PC-3 (cell line): ENCODE data around the gene PLEKHH2. TPM values are rescaled to one million over a fixed set of nuclear protein-coding genes. Genes with fewer than 3 reads are reported as not detected.

Experiments used
- ATAC-seq: fragments of 200-7000 bp; cut with Tn5 transposase; 2 replicates; pipeline ENCODE4 v1.9.1; 2020; ENCODE audit warnings: mild to moderate bottlenecking, moderate library complexity
- BruUV-seq: library from RNA; stranded (reverse); fragments of 400-500 nt; replicated peaks from 2 replicates; lab custom pipeline; 2021; lab: Mats Ljungman, UMichigan
- CTCF ChIA-PET: fragments of 300-600 bp; sonication (Branson Sonifier 250); formaldehyde crosslinking; loops from one replicate; lab custom pipeline; 2022; ENCODE audit warnings: antibody characterized with exemption; lab: Charles Lee
- POLR2A ChIA-PET: fragments of 300-600 bp; sonication (Branson Sonifier 250); formaldehyde crosslinking; loops from one replicate; lab custom pipeline; 2022; ENCODE audit warnings: antibody characterized with exemption; ENCODE audit not compliant: unreplicated experiment; lab: Charles Lee
- DNase-seq: peaks from one replicate; pipeline ENCODE4 v3.0.0-alpha.2; 2015
- H2AFZ ChIP-seq: fragments of 300-600 bp; sonication (generic); 2 replicates; pipeline ENCODE4 v1.6.0; 2016; ENCODE audit warnings: antibody characterized with exemption, low read length
- H3F3A ChIP-seq: fragments of 300-600 bp; sonication (generic); one replicate; pipeline ENCODE4 v1.6.0; 2017; ENCODE audit warnings: antibody characterized with exemption, low read length, control low read depth, mild to moderate bottlenecking; ENCODE audit not compliant: unreplicated experiment
- H3K27ac ChIP-seq: fragments of 300-600 bp; sonication (generic); 2 replicates; pipeline ENCODE4 v1.5.1; 2016; ENCODE audit warnings: mild to moderate bottlenecking, low read length
- H3K27me3 ChIP-seq: fragments of 300-600 bp; sonication (generic); 2 replicates; pipeline ENCODE4 v1.6.1; 2016; ENCODE audit warnings: low read length, mixed read lengths
- H3K36me3 ChIP-seq: fragments of 300-600 bp; sonication (generic); 2 replicates; pipeline ENCODE4 v1.6.1; 2016; ENCODE audit warnings: low read depth, mixed run types, low read length, mixed read lengths
- H3K4me1 ChIP-seq: fragments of 300-600 bp; sonication (generic); 2 replicates; pipeline ENCODE4 v1.5.1; 2016; ENCODE audit warnings: low read length; ENCODE audit not compliant: insufficient read depth
- H3K4me2 ChIP-seq: fragments of 300-600 bp; sonication (generic); 2 replicates; pipeline ENCODE4 v1.6.0; 2016; ENCODE audit warnings: low read length
- H3K4me3 ChIP-seq: fragments of 300-600 bp; sonication (generic); 2 replicates; pipeline ENCODE4 v1.5.1; 2016; ENCODE audit warnings: mild to moderate bottlenecking, low read length, mixed read lengths
- H3K79me2 ChIP-seq: fragments of 300-600 bp; sonication (generic); 2 replicates; pipeline ENCODE4 v1.6.1; 2017; ENCODE audit warnings: low read length, mixed read lengths
- H3K9ac ChIP-seq: fragments of 300-600 bp; sonication (generic); 2 replicates; pipeline ENCODE4 v1.6.0; 2016; ENCODE audit warnings: mild to moderate bottlenecking, low read length
- H3K9me2 ChIP-seq: fragments of 300-600 bp; sonication (generic); replicated peaks from 2 replicates; pipeline ENCODE4 v1.6.1; 2016; ENCODE audit warnings: mixed run types, low read length, mixed read lengths
- H3K9me3 ChIP-seq: fragments of 300-600 bp; sonication (generic); 2 replicates; pipeline ENCODE4 v1.6.1; 2016; ENCODE audit warnings: low read length, mixed read lengths
- H4K20me1 ChIP-seq: fragments of 300-600 bp; sonication (generic); 2 replicates; pipeline ENCODE4 v1.6.1; 2016; ENCODE audit warnings: low read length, mixed read lengths
- CTCF ChIP-seq: fragments of 300-600 bp; sonication (generic); conservative IDR thresholded peaks from 2 replicates; pipeline ENCODE4 v1.5.1; 2017; ENCODE audit warnings: antibody characterized with exemption, low read depth, mild to moderate bottlenecking, low read length
- EZH2 ChIP-seq: fragments of 300-600 bp; sonication (generic); IDR thresholded peaks from one replicate; pipeline ENCODE4 v1.6.1; 2017; ENCODE audit warnings: antibody characterized with exemption, mild to moderate bottlenecking, low read length; ENCODE audit not compliant: unreplicated experiment
- EZH2phosphoT487 ChIP-seq: fragments of 300-600 bp; sonication (generic); IDR thresholded peaks from 2 replicates; pipeline ENCODE4 v1.6.1; 2018; ENCODE audit warnings: mild to moderate bottlenecking, antibody characterized with exemption, low read length, borderline replicate concordance
- intact Hi-C: fragments of 100-400 bp; cut with micrococcal nuclease; formaldehyde crosslinking; loops from 2 replicates; pipeline ENCODE4 v1.9.0; 2023
- total RNA-seq: library from RNA; depleted of rRNA; stranded (reverse); fragments of >200 nt; gene quantifications from 2 replicates; pipeline ENCODE4 v1.2.3, GENCODE V29; 2014

PLEKHH2 gene
- total RNA-seq, 1 experiment from 2014 or later = 1.9 TPM

- Histone ChIP-seq H3K9me2 (no peaks in the 10 kb centered on the region), H2AFZ (no peak overlapping the region), H3K27ac (no peak overlapping the region), H3K4me3 (no peak overlapping the region), H3K9me3 (no peaks in the 10 kb centered on the region), H3K9ac (no peak overlapping the region), H3K27me3 (no peaks in the 10 kb centered on the region), H3K79me2 (no peaks in the 10 kb centered on the region), H3F3A (no peaks in the 10 kb centered on the region), H4K20me1 (no peaks in the 10 kb centered on the region), H3K36me3 (no peaks in the 10 kb centered on the region), H3K4me1 (no peaks in the 10 kb centered on the region), H3K4me2 (no peak overlapping the region)
- ATAC-seq (peak; percentile 74), DNase-seq (peak; percentile 74)
- intact Hi-C loops = loop anchor here (1.0 to 5.0 kb wide), 2 partner anchors 750 to 782 kb away; no protein-coding TSS in a partner anchor
- ChIA-PET CTCF (no interaction called here), POLR2A (interaction anchor here (0.6 kb wide), 1 partner anchor 99 kb away, joined by 3 read pairs; no protein-coding TSS in a partner anchor)
- TF ChIP-seq CTCF (peak; percentile 84), EZH2phosphoT487 (no peak)
- BruUV-seq = no TSS peak
These were observed 27.7 kb upstream of the PLEKHH2 start for GRCh38 chr2:43609290-43609918.

GRCh38 chr2:43610361-43610760, 26.7 kb upstream of the PLEKHH2 start:
- no TSS peak for BruUV-seq
- no peak overlapping the region for H3K4me3 ChIP-seq
- H3K4me1 ChIP-seq = no peaks in the 10 kb centered on the region
- no peak for ATAC-seq
- H3K27me3 ChIP-seq = no peaks in the 10 kb centered on the region
- no peak overlapping the region for H3K4me2 ChIP-seq
- DNase-seq = no peak
- no peak for TF ChIP-seq EZH2phosphoT487
- TF ChIP-seq EZH2 = no peak
- TF ChIP-seq CTCF = no peak
- no peaks in the 10 kb centered on the region for H3F3A ChIP-seq
- intact Hi-C loops = loop anchor here (5.0 kb wide), 1 partner anchor 267 kb away; no protein-coding TSS in a partner anchor
- no peaks in the 10 kb centered on the region for H3K9me2 ChIP-seq
- ChIA-PET POLR2A (interaction anchor here (1.2 kb wide), 1 partner anchor 25 kb away, joined by 4 read pairs; no protein-coding TSS in a partner anchor), CTCF (interaction anchor here (0.6 kb wide), 1 partner anchor 36 kb away, joined by 3 read pairs; no protein-coding TSS in a partner anchor)
- H3K27ac ChIP-seq = no peak overlapping the region
- no peaks in the 10 kb centered on the region for H3K36me3 ChIP-seq
- no peaks in the 10 kb centered on the region for H3K9me3 ChIP-seq
- H3K9ac ChIP-seq = no peak overlapping the region
- no peaks in the 10 kb centered on the region for H3K79me2 ChIP-seq
- no peak overlapping the region for H2AFZ ChIP-seq
- no peaks in the 10 kb centered on the region for H4K20me1 ChIP-seq
